Uterus (tissue), 2 donors: ENCODE measurements around the gene PREX1.

Source experiments
- POLR2A ChIP-seq, 2 donors: fragments of 450-650 bp; IDR thresholded peaks; one replicate each; pipeline ENCODE4 v1.6.1; 2016; ENCODE audit warnings: antibody characterized with exemption in 2 of 2, mild to moderate bottlenecking in 1 of 2, moderate library complexity in 1 of 2
- TF ChIP-seq, protein P1 (sequence below), 4 experiments: fragments of 200-600 bp in 2 of 4; fragments of 450-650 bp in 2 of 4; sonication (generic) in 2 of 4; IDR thresholded peaks; one replicate each; pipeline ENCODE4 v1.5.1; 2016 to 2019; ENCODE audit warnings: antibody characterized with exemption in 4 of 4, mild to moderate bottlenecking in 2 of 4, moderate library complexity in 1 of 4

DNA sequence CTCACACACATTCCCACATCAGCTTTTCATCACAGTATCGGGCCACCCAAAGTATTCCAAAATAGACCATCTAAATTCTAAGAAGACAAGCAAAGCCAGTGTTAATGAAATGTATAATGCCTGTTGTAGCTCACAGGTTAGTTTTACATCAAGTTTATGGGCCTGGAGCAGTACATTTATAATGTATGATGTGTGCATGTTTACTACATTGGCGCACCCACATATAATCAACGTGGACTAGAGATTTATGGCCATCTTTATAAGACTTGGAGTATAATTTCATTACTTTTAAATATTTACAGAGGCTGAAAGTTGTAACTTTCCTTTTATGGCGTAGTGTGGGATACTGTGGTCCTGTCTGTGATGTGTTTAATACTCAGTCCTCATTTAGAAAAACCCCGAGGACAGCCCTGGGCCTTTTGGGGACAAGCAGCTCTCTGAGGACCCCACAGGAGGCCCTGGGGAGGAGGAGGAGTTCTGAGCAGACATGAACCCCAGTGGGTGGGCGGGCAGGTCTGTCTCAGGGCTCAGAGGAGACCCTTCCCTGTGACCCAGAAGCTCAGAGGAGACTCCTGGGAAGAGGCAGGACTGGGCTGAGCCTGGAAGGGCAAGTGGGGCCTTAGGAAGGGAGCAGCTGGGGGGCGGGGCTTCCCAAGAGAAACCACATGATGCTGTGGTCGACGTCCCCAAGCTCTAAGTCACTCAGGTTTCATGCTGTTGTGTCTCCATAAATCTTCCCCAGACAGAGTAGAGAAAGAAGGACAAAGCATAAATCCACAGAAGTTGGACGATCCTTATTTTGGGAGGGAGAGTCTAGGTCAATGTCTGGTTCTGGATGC, 232.1 kb downstream of the PREX1 start:
- TF ChIP-seq POLR2A (IDR thresholded peaks at IDR 0.05), result no peak
- TF ChIP-seq, protein P1, sequence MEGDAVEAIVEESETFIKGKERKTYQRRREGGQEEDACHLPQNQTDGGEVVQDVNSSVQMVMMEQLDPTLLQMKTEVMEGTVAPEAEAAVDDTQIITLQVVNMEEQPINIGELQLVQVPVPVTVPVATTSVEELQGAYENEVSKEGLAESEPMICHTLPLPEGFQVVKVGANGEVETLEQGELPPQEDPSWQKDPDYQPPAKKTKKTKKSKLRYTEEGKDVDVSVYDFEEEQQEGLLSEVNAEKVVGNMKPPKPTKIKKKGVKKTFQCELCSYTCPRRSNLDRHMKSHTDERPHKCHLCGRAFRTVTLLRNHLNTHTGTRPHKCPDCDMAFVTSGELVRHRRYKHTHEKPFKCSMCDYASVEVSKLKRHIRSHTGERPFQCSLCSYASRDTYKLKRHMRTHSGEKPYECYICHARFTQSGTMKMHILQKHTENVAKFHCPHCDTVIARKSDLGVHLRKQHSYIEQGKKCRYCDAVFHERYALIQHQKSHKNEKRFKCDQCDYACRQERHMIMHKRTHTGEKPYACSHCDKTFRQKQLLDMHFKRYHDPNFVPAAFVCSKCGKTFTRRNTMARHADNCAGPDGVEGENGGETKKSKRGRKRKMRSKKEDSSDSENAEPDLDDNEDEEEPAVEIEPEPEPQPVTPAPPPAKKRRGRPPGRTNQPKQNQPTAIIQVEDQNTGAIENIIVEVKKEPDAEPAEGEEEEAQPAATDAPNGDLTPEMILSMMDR (IDR thresholded peaks at IDR 0.05), result no peak
